GM15510 (cell line): Measurements from ENCODE around the gene HNRNPF.

ENCODE experiments used
- POLR2A ChIP-seq: IDR thresholded peaks from 3 replicates; pipeline ENCODE4 v1.6.1; 2011; ENCODE audit warnings: borderline replicate concordance; ENCODE audit not compliant: insufficient read length; ENCODE audit errors: extremely low read depth

The HNRNPF gene

GRCh38 chr10:43347997-43348396, 61.0 kb downstream of the HNRNPF start:
- no peak for TF ChIP-seq POLR2A

GRCh38 chr10:43344051-43344450, 64.9 kb downstream of the HNRNPF start:
- no peak for TF ChIP-seq POLR2A

GRCh38 chr10:43343126-43343525, 65.9 kb downstream of the HNRNPF start:
- no peak for TF ChIP-seq POLR2A

- TF ChIP-seq POLR2A = no peak
These were observed 66.5 kb downstream of the HNRNPF start for GRCh38 chr10:43342279-43343125.

- TF ChIP-seq POLR2A = no peak
These were observed 67.5 kb downstream of the HNRNPF start for GRCh38 chr10:43341450-43341849.

GRCh38 chr10:43340619-43341018, 68.4 kb downstream of the HNRNPF start:
- TF ChIP-seq POLR2A = no peak

GRCh38 chr10:43340101-43340500, 68.9 kb downstream of the HNRNPF start:
- TF ChIP-seq POLR2A = no peak

- no peak for TF ChIP-seq POLR2A
These were observed 69.8 kb downstream of the HNRNPF start for GRCh38 chr10:43339136-43339535.

GRCh38 chr10:43338117-43338516, 70.9 kb downstream of the HNRNPF start:
- no peak for TF ChIP-seq POLR2A

GRCh38 chr10:43336641-43337318, 72.2 kb downstream of the HNRNPF start:
- no peak for TF ChIP-seq POLR2A

GRCh38 chr10:43336061-43336460, 72.9 kb downstream of the HNRNPF start:
- no peak for TF ChIP-seq POLR2A
